ENCODE data around the gene DAD1. TPM values are rescaled to one million over a fixed set of nuclear protein-coding genes. Genes with fewer than 3 reads are reported as not detected.

DAD1 gene
- polyA plus RNA-seq, 1 donor: 108 TPM

Other genes starting within 250 kb of the DAD1 start
- gene ABHD4, start 9.1 kb upstream of the DAD1 start, polyA plus RNA-seq (ENCODE audit: insufficient read length): 19.9 TPM
- gene OR6J1, start 55.1 kb upstream of the DAD1 start, polyA plus RNA-seq (ENCODE audit: insufficient read length): 0.15 TPM
- gene OXA1L, start 177.5 kb upstream of the DAD1 start, polyA plus RNA-seq (ENCODE audit: insufficient read length): 208 TPM
- 32.7 TPM for gene SLC7A7, start 226.2 kb upstream of the DAD1 start, polyA plus RNA-seq (ENCODE audit: insufficient read length)
- gene MRPL52, start 240.7 kb upstream of the DAD1 start, polyA plus RNA-seq (ENCODE audit: insufficient read length): 67.7 TPM
- gene MMP14, start 247.4 kb upstream of the DAD1 start, polyA plus RNA-seq (ENCODE audit: insufficient read length): 148 TPM

Data from hindlimb muscle (tissue), 1 donor.